ENCODE measurements around the gene PSME2.

GRCh38 chr14:24106672-24107271 is 39.6 kb downstream of the PSME2 start:
- TF ChIP-seq POLR2A (IDR thresholded peaks at IDR 0.05) = no peak
- no peak for TF ChIP-seq CTCF (IDR thresholded peaks at IDR 0.05)
